Measurements from ENCODE around the gene ASIC4.

ASIC4 gene

DNA sequence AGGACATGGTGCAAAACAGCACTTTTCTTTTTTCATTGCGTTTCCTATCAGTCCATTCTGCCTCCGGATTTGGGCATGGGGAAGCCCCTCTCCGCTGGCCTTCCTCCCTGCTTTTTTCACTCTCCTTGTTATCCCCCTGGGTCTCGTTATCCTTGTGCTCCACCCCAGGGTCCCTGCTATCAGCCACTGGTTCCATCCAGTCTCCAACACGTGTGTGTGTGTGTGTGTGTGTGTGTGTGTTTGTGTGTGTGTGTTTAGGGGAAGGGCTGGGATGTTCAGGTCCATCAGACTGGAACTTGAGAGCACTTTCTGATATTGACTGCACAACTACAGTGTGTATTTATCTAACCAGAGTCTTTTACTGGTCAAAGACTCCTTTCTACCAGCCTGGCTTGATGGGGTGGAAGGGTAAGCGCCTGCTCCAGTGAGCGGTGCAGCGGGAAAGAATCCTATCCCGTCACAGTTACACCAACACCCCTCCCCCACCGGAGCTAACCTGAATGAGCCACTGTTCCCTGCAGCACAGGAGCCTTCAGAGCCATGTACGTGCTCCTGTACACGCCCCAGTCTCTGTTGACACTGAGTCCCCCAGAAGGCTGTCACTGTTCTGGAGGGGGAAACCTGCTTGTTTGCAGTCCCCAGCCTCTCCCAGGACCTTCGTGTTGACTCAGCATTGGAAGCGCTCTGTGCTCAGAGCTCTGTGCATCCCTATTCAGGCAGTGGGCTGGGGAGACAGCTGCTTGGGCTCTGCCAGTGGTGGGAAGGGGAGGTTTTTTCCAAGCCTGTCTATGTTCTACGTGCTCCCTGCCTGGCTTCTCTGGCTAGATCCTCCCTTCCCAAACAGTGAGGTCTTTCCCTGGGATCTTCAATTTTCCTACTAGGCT is 62.5 kb downstream of the ASIC4 start:
- no peaks in the 10 kb centered on the region for H3K27me3 ChIP-seq
- H3K9me3 ChIP-seq: no peaks in the 10 kb centered on the region
- no peaks in the 10 kb centered on the region for H3K36me3 ChIP-seq
- TF ChIP-seq, protein P1, sequence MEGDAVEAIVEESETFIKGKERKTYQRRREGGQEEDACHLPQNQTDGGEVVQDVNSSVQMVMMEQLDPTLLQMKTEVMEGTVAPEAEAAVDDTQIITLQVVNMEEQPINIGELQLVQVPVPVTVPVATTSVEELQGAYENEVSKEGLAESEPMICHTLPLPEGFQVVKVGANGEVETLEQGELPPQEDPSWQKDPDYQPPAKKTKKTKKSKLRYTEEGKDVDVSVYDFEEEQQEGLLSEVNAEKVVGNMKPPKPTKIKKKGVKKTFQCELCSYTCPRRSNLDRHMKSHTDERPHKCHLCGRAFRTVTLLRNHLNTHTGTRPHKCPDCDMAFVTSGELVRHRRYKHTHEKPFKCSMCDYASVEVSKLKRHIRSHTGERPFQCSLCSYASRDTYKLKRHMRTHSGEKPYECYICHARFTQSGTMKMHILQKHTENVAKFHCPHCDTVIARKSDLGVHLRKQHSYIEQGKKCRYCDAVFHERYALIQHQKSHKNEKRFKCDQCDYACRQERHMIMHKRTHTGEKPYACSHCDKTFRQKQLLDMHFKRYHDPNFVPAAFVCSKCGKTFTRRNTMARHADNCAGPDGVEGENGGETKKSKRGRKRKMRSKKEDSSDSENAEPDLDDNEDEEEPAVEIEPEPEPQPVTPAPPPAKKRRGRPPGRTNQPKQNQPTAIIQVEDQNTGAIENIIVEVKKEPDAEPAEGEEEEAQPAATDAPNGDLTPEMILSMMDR (IDR thresholded peaks at IDR 0.05; ENCODE audit: low read depth, low read length): no peak
- peak overlapping the region; percentile 47 for H3K4me3 ChIP-seq (ENCODE audit: low read depth, low read length)
- H3K4me1 ChIP-seq: peaks cover 27% of the 10 kb centered on the region
- DNase-seq: peak; percentile 69

DNA sequence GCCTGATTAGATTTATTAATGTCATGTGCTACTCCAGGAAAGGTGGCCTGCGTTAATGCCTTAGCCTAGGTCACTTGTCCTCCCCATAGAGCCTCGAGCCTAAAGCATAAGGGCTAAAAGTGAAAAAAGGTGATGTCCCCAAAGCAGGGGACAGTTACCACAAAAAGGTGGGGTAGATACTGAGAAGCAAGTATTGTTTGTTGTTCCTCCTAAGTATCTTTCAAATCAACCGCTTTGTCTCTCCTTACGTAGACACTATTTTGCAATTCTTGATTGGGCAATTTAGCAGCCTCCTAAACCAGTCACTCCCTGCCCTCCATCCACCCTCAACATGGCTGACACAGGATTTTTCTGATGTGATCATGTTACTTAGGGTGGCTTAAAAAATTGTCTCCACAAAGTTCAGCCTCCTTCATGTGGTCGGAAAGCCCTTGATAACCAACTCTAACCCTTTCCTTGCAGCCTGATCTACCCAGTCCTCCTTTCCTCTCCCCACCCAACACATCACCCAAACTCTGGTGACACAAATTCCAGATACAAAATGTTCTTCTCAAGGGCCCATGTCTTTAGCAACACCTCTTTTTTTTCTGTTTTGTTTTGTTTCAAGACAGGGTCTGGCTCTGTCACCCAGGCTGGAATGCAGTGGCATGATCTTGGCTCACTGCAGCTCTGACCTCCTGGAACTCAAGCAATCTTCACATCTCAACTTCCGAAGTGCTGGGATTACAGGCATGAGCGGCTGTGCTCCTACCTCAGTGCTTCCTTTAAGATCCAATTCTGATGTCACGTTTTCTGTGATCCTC is 64.7 kb downstream of the ASIC4 start:
- Histone ChIP-seq H3K36me3 (no peaks in the 10 kb centered on the region), H3K27me3 (no peaks in the 10 kb centered on the region), H3K9me3 (no peaks in the 10 kb centered on the region), H3K4me3 (ENCODE audit: low read depth, low read length) (no peak overlapping the region), H3K4me1 (peaks cover 19% of the 10 kb centered on the region)
- DNase-seq: no peak
- TF ChIP-seq, protein P1 (IDR thresholded peaks at IDR 0.05; ENCODE audit: low read depth, low read length): no peak

DNA sequence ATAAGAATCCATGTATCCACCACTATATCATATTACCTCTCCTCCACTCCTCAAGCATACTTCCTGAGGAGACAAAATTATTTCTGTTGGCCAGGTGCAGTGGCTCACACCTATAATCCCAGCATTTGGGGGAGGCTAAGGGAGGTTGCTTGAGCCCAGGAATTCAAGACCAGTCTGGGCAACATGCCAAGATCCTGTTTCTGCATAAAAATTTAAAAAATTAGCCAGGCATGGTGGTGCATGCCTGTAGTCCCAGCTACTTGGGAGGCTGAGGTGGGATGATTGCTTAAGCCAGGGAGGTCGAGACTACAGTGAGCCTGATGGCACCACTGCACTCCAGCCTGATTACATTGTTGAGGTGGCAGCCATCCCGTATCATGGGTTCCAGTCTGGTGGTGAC is 67.1 kb downstream of the ASIC4 start:
- Histone ChIP-seq H3K36me3 (no peaks in the 10 kb centered on the region), H3K27me3 (no peaks in the 10 kb centered on the region), H3K4me3 (ENCODE audit: low read depth, low read length) (no peak overlapping the region), H3K9me3 (no peaks in the 10 kb centered on the region), H3K4me1 (peaks cover 13% of the 10 kb centered on the region)
- DNase-seq: no peak
- TF ChIP-seq, protein P1 (IDR thresholded peaks at IDR 0.05; ENCODE audit: low read depth, low read length): no peak
